GM18907 (cell line): Measurements from ENCODE around the gene SAP30L.

Experiments used
- ATAC-seq: cut with Tn5 transposase; IDR thresholded peaks from one replicate; pipeline ENCODE4 v1.9.1; 2021; ENCODE audit warnings: mild to moderate bottlenecking, moderate library complexity; ENCODE audit not compliant: unreplicated experiment

The SAP30L gene

GRCh38 chr5:154505567-154505966 is 59.8 kb downstream of the SAP30L start:
- ATAC-seq = no peak

GRCh38 chr5:154506049-154506715 is 60.4 kb downstream of the SAP30L start:
- no peak for ATAC-seq

GRCh38 chr5:154506716-154507080 is 60.9 kb downstream of the SAP30L start:
- no peak for ATAC-seq

- no peak for ATAC-seq
These were observed 62.3 kb downstream of the SAP30L start for GRCh38 chr5:154508114-154508513.

- ATAC-seq = no peak
These were observed 64.2 kb downstream of the SAP30L start for GRCh38 chr5:154509784-154510555.
